Activated CD8-positive, alpha-beta memory T cell treated with anti-CD3 and anti-CD28 coated beads for 24 hours (primary cell): ENCODE measurements around the gene H2BK1.

ENCODE experiments used
- DNase-seq: peaks from one replicate; pipeline ENCODE4 v3.0.0-alpha.2; 2020

The H2BK1 gene

GRCh38 chr7:151210087-151210854, at the start of gene H2BK1:
Gene H2BK1 (minus strand): TSS chr7:151210488. CDS start chr7:151210318, 170 bp downstream.
- DNase-seq = no peak

GRCh38 chr7:151257990-151258389, 47.7 kb upstream of the H2BK1 start:
- DNase-seq = no peak

- no peak for DNase-seq
These were observed 46.2 kb upstream of the H2BK1 start for GRCh38 chr7:151256410-151257045.

- no peak for DNase-seq
These were observed 45.1 kb upstream of the H2BK1 start for GRCh38 chr7:151255390-151255789.

- no peak for DNase-seq
These were observed 44.6 kb upstream of the H2BK1 start for GRCh38 chr7:151254851-151255250.

- no peak for DNase-seq
These were observed 44.0 kb upstream of the H2BK1 start for GRCh38 chr7:151254316-151254715.

GRCh38 chr7:151252961-151253711, 42.8 kb upstream of the H2BK1 start:
- no peak for DNase-seq

- DNase-seq = no peak
These were observed 42.2 kb upstream of the H2BK1 start for GRCh38 chr7:151252561-151252835.

- no peak for DNase-seq
These were observed 41.6 kb upstream of the H2BK1 start for GRCh38 chr7:151251689-151252560.

GRCh38 chr7:151251328-151251688, 41.0 kb upstream of the H2BK1 start:
- peak; percentile 78 for DNase-seq

- DNase-seq = no peak
These were observed 40.2 kb upstream of the H2BK1 start for GRCh38 chr7:151250181-151251132.

GRCh38 chr7:151249732-151250072, 39.4 kb upstream of the H2BK1 start:
- DNase-seq = no peak

- DNase-seq = peak; percentile 78
These were observed 38.9 kb upstream of the H2BK1 start for GRCh38 chr7:151249034-151249731.

GRCh38 chr7:151248346-151249033, 38.2 kb upstream of the H2BK1 start, which contains the start of gene SMARCD3:
Gene SMARCD3 (minus strand): TSS chr7:151248694. CDS start chr7:151248562, 132 bp downstream.
- DNase-seq = peak; percentile 76

GRCh38 chr7:151247611-151248345, 37.5 kb upstream of the H2BK1 start:
- DNase-seq = no peak

GRCh38 chr7:151246851-151247580, 36.7 kb upstream of the H2BK1 start:
- peak; percentile 64 for DNase-seq

GRCh38 chr7:151246102-151246850, 36.0 kb upstream of the H2BK1 start:
- no peak for DNase-seq

- peak; percentile 83 for DNase-seq
These were observed 35.2 kb upstream of the H2BK1 start for GRCh38 chr7:151245360-151246101.
